ENCODE results near the gene PEX1.
"Not testable (repeated sequence)": the region's sequence is repeated elsewhere in the genome, so short reads cannot be mapped to it uniquely, and the experiment has no call there.

PEX1 gene

DNA sequence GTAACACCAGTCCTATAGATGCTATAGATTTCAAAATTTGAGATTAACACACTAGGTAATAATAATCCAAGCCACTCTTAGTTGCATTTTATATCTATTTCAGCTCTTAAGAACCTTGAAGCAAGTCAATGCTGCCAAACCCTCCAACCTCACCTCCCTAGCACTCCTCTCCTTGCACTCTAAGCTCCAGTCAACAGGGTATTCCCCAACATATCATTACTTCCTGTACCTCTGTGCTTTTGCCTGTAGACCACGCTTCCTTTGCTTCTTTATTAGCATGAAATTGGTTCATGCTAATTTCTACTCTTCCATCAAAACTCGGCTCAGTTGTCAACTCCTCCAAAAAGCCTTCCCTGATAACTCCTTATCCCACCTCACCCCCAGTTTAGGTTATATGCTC lies 24.6 kb downstream of the PEX1 start:
- no peak for DNase-seq

DNA sequence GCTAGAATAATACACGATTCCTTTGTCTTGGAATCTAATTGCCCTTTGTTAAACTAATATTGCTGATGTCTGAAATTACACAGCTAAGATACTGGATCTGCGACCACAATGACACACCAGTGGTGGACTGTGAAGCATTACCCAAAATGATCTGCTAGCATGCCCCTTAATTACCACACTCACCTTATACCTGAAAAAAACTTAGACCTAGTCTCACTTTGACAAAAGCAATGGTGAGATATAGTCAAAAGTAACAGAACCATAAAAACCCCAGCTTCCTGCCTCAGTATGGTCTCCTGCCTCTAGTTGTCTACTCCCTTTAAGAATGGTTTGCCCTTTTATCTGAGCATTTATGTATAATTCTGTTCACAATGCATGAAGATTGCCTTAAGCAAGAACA lies 29.8 kb downstream of the PEX1 start:
- DNase-seq: no peak

DNA sequence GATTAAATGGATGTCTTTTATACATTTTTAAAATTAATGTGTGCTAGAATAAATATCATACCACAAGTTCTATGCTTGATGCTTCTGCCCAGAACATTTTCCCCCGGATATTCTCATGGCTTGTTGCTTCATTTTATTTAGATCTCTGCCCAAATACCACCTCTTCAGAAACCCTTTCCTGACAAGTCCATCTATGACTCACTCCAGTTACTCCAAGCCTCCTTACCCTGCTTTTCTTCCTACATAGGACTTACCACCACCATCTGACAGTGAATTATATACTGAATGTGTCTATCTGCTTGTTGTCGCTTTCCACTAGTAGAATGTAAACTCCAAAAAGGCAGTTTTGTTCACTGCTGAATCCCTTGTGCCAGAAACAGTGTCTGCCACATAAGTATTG lies 31.4 kb downstream of the PEX1 start:
- no peak for DNase-seq

DNA sequence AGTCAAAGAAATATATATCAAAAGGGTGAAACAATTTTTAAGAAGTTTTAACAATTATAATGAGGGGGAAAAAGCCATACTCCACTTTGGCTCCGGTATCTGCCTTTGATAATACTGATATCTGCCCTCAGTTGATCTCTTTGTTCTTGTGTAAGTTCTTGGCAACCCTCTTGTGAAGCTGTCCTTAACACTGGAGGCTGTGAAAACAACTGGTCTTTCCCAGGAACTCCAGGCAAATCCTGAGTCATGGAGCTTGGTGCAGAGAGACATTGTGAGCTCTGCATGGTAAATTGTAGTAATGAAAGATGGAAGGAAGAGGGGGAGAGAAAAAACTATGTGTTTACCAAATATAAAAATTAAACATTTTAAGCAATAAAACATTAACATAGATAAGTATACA lies 38.7 kb downstream of the PEX1 start:
- DNase-seq: no peak

DNA sequence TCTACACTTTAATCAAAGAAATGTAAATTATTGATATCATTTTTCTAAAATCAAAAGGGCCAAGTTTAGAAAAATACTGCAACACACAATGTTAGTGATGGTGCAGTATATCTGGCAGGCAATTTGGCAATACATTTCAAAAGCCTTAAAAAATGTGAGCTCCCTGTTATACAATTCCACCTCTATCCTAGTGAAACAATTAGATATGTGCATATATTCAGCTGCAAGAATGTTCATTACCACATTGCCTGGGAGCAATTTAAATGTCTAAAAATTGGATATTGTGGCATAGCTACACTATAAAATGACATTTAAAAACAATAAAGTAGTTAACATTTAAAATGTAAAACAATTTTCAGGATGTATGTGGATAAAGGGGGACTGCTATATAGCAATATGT lies 40.5 kb downstream of the PEX1 start:
- DNase-seq: no peak

DNA sequence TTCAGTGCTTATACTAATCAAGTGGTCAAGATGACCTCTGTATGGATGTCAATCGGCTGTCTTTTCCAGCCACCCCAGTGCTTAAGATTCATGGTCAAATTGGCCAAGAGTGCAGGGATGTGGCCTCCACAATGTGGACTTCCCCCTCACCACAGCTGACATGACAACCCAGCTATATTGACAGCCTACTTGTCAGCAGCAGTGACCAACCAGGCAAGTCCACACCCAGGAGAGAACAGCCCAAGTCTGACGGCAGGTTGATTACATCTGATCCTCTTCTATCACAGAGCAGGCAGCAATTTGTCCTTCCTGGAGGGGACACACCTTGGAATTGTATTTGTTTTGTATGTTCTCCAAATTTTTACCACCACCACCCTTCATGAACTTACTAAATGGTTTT lies 42.3 kb downstream of the PEX1 start:
- DNase-seq: no peak

DNA sequence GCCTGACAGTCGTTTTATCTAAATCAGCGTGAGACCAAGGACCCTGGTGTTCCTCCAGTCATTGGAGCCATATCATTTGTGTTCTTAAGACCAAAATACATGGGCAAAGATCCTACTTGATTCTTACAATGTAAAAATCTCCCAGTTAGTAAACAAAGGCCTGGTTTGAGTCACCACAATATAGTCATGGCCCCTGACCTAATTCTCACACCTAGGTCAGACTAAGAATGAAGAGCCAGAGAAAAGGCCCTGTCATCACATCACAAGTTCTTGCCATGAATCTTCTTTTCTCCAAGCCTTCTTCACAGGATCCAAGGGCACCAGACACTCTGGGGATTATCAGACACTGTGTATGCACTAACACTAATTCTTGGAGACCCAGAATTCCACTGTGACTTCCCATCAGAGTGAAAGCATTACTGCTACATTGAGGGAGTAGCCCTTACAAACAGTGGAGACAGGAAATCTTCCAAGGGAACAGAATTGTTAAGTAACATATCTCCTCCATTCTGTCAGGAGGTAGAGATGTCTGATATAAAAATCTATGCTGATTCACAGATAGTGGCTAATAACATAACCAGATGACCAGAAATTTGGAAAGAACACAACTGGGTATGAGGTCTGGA lies 42.9 kb downstream of the PEX1 start:
- DNase-seq: no peak

DNA sequence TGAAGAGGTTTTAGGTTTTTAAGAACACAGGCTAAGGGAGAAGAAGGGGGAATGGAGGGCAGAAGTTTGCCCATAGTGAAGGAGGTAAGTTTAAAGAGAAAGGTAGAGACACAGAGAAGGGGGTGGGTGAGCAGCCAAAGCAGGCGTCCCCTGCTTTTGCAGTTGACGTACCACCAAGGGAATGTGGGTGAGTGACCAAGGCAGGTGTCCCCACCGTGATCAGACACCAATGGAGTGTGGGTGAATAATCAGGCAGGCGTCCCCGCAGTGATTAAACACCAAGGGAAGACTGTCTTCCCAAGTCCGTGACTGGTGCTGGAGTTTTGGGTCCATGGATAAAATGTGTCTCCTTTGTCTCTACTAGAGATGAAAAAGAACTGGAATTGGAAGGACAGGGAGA lies 44.1 kb downstream of the PEX1 start:
- DNase-seq: not testable (repeated sequence)

DNA sequence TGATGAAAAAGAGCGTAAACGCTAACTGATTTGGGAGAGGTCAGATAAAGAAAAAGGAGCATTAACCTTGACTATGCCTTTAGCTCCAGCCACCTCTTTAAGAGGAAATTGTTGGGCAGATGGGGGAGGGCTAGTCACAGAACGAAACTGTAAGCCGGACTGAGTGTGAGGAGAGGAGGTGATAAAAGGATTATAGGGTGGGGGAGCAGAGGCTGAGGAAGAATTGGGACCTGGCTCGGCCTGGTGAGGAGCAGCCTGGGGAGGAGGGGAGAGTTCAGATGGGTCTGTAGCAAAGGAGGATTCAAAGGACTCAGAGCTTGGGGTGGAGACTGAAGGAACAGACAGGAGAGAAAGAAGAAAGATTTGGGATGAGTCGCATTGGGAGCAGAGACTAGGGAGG lies 44.7 kb downstream of the PEX1 start:
- not testable (repeated sequence) for DNase-seq

DNA sequence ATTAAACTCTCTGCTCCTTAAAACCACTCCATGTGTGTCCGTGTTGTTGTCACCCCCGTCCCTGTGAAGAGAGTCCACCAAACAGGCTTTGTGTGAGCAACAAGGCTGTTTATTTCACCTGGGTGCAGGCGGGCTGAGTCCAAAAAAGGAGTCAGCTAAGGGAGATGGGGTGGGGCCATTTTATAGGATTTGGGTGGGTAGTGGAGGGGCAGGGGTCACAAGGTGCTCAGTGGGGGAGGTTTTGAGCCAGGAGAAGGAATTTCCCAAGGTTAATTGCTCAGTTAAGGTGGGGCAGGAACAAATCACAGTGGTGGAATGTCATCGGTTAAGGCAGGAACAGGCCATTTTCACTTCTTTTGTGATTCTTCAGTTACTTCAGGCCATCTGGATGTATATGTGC lies 49.2 kb downstream of the PEX1 start:
- not testable (repeated sequence) for DNase-seq

DNA sequence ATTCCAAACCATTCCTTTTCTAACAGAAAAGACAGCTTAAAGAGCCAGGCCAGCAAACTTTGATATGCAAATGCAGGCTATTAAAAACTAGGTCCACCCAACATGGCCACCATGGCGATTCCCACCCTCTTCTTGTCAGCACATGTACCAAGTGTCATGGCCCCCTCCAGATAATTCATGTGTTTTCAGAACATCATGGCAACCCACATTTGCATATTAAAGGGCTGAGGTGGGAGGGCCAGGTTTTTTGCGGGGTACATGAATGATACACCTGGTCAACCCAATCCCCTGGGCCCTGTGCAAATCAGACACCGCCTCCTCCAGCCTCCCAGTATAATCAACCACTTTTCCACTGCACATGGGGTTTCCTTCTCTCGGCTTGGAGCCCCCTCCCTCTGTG lies 49.6 kb downstream of the PEX1 start:
- no peak for DNase-seq

DNA sequence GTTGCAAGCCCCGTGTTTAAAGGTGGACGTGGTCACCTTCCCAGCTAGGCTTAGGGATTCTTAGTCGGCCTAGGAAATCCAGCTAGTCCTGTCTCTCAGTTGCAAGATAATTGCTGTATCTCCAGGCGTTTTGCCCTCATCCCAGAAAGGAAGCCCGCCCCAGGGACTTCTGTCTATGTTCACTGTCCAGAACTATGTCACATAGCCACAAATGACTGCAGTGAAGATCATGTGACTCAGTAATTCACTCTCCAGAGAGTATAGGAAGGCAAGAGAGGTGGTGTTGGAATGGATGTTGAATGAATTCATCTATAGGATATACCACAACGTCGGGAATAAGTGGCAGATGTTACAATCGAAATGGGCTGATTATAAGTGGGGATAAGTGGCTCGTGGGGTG lies 50.2 kb downstream of the PEX1 start:
- no peak for DNase-seq

DNA sequence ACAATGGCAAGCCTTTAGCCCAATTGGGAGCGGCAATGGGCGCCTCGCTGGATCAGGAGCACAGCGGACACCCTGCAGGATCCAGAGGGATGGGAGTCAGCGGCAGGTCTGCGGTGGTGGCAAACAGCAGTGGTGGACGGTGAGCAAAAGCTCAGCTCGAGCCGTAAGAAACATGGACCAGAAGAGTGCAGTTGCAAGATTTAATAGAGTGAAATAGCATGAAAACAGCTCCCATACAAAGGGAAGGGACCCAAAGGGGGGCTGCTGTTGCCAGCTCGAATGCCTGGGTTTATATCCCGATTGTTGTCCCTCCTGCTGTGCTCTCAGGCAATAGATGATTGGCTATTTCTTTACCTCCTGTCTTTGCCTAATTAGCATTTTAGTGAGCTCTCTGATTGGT lies 50.6 kb downstream of the PEX1 start, which contains the start of gene ERVW-1:
Gene ERVW-1 (minus strand): TSS at position 266 of the 400 bp plus-strand sequence. CDS start 7,565 bp downstream, outside the sequence.
- not testable (repeated sequence) for DNase-seq

DNA sequence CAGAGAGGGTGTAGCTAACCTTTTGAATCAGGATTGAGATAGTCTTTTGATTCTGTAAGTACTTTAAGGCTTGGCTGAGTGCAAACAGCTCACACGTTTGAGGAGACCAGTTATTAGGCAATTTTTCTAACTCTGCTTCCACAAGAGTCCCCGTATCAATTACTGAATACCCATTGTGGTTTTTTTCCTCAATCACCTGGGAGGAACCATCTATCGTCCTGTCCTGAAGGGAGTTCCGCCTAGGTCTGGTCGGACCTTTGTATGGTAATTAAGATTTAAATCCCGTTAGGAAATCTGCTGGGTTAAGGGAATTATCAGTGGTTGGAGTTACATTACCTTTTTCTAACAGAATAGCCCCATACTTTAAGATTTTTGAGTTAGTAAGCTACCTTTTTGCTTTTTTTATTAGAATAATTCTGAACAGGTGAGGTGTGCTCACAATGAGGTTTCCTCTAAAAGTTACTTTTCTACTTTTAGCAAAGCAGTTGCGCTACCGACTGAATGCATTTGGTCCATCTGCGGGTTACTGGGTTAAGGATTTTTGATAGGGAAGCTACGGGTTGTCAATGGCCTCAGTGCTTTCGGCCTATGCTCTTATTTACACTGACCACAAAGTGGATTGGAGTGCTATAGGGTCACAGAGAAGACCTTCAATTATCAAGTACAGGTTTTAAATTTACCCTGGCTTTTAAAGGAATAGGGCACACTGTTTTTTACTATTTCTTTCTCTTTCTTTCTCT lies 52.3 kb downstream of the PEX1 start:
- DNase-seq: not testable (repeated sequence)

DNA sequence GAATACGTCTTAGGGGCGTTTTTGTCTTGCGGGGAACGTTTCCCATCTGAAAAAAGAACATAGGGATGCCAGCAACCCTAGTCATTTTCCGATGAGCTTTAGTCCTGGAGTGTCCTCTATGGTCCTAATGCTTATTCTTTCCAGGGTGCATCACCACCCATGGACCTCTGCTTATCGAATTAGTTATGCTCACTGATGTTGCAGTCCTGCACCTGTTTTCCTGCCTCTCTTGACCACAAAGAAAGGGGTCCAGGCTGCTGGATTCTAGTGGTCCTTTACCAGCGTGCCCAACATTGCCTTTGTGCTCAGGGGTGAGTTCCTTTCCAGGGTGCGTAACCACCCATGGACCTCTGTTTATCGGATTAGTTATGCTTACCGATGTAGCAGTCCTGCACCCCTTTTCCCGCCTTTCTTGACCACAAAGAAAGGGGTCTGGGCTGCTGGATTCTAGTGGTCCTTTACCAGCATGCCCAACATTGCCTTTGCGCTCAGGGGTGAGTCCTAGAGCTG lies 53.0 kb downstream of the PEX1 start:
- DNase-seq: not testable (repeated sequence)

DNA sequence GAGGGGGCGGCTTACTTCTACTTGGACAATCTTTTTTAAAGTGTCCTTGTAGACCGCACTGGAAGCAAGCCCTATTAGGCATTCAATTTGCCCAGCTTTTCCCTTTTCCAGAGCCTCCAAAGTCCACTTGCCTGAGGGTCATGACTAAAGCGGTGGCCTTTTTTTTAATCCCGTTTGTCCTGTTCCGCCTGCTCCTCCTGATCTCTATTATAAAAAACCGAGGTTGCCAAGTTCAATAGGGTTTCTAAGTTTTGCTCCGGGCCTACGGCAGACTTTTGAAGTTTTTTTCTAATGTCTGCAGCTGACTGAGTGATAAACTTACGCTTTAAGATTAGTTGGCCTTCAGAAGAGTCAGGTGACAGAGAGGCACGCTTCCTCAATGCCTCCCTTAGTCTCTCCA lies 54.3 kb downstream of the PEX1 start:
- DNase-seq: not testable (repeated sequence)

DNA sequence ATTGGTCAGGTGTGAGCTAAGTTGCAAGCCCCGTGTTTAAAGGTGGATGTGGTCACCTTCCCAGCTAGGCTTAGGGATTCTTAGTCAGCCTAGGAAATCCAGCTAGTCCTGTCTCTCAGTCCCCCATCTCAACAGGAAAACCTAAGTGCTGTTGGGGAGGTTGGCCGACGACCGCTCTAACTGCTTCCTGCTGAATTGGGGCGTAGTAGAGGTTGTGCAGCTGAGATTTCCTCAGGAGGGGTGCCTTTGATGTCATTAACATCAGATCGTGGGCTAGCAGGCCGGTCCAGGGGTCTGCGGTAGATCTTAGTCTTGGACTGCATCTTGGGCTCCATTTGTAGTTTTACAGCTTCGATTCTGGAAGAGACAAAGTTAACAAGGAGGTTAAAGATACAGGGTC lies 59.7 kb downstream of the PEX1 start:
- not testable (repeated sequence) for DNase-seq

DNA sequence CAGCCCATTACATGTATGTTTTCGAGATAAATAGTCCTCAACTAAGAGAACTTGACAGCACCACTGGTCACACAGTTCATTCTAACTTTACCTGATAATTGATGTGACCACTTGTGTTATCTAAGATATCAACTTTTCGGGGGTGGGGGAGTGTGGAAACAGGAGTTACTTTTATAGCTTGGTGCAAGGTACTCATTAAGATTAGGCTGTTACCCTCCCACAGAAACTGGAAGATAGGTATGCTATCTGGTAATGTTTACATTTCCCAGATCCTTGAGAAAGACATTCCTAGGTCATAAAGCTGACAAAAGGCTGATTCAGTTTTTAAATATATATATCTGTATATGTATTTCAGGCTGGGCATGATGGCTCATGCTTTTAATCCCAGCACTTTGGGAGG lies 61.6 kb downstream of the PEX1 start:
- no peak for DNase-seq

DNA sequence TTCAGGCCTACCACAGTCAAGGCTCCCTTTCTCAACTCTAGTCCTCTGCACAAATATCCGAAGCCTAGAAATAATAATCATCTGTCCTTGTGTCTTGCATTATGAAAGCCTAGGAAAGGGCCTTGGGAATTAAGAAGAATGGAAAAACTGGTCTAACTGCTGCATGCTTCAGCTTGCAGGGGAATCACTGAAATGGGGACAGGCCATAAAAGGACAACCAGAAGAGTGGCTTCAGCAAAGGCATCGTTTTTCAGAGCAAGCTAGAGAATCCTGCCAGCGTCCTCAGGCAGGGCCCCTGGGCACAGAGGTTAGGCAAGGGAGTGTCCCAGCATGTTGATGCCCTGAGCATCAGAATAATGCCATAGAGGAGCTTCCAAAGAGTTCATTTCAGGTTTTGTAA lies 63.8 kb downstream of the PEX1 start:
- no peak for DNase-seq

DNA sequence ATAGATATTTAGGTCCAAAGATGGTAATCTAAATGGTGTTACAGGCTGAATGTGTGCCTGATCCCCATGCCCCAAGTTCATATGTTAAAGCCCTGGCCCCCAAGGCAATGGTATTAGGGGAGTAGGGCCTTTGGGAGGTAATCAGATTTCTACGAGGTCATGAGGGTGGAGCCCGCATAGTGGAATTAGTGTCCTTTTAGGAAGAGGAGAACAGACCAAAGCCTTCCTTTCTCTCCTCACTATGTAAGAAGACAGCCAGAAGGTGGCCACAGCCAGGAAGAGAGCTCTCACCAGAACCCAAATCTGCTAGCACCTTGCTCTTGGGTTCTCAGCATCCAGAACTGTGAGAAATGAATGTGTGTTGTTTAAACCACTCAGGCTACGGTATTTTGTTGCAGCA lies 65.8 kb downstream of the PEX1 start:
- DNase-seq: no peak

DNA sequence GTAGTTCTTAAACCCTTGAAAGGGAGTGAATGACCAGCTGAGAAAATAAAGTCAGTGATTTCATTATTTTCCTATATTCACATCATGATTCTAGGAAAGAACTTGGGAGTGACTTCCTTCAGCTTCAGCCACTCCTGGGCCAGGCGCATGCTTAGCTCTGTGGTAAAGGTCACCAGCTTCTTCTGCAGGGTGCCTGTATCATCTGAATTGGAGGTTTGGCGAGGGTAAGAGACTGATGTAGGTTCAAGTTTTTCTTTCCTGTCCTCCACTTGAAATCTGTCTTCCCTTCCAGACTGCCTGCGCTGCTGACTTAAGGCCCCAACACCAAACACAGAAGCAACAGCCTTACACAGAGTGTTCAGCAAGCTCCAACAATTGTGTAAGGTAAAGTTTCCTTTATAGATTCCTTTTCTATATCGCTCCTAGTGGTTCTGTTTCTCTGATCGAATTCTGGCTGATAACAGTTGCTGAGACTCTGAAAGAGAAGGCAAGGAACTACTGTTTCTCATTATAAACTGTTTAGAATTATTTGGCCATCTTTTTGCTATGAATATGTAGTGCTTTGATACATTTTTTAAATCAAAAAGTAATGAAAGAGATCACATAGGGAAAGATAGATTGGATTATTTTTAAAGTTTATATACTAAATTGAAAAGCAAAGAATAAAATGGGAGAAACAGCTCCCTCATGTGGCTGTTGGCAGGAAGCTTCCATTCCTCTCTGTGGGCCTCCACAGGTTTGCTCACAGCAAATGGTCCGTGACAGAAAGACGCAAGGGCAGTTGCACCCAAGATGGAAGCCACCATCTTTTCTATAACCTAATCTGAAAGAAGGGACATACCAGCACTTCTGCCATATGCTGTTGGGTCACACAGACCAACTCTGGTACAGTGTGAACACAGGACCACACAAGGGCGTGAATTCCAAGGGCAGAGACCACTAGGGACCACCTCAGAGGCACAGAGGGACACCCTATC lies 67.0 kb downstream of the PEX1 start:
- peak; percentile 26 for DNase-seq

DNA sequence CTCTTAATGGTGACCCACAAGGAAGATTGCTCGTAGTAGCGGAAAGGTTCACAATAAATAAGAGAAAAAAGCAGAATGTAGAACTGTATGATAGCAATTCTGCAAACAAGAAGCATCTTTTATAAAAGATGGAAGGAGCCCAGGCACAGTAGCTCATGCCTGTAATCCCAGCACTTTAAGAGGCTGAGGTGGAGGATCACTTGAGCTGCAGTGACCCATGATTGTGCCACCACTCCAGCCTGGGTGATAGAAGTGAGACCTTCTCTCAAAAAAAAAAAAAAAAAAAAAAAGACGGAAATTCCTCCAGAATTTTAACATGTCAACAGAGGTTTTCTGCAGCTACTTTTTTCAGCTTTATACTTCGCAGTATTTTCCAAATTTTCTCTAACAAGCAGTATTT lies 67.8 kb downstream of the PEX1 start:
- no peak for DNase-seq

DNA sequence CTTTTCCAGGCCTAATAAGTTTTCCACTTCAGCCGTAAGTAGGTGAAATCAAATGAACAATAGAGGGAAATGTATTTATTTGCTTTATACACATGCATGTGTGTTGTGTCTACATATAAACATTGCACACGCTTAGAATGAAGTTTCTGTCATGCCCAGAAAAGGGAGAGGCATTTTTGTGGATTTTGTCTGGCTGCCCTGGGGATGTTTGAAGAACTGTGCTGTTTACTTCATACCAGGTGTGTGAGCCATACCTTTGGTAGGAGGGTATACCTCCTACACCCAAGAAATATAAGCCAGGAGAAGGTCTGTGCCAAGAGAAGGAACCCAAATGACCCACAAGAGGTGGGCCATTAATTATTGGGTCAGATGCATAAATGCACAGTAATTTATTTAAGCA lies 68.2 kb downstream of the PEX1 start:
- no peak for DNase-seq
